ENCODE measurements around the gene IFI27L1.

IFI27L1 gene

GRCh38 chr14:94121485-94121884 is 40.4 kb downstream of the IFI27L1 start:
- H3K27ac ChIP-seq: no peak overlapping the region
- TF ChIP-seq CTCF (IDR thresholded peaks at IDR 0.05) (no peak), ZFX (IDR thresholded peaks at IDR 0.05; ENCODE audit: borderline replicate concordance) (no peak)

- no peak overlapping the region for H3K27ac ChIP-seq
Observed at GRCh38 chr14:94122438-94122837, 41.3 kb downstream of the IFI27L1 start.

GRCh38 chr14:94123296-94123695 is 42.2 kb downstream of the IFI27L1 start:
- no peak overlapping the region for H3K27ac ChIP-seq
- TF ChIP-seq ZFX (IDR thresholded peaks at IDR 0.05; ENCODE audit: borderline replicate concordance) (no peak), CTCF (IDR thresholded peaks at IDR 0.05) (no peak)

More at GRCh38 chr14:94122438-94122837, 41.3 kb downstream of the IFI27L1 start:
- TF ChIP-seq ZFX (IDR thresholded peaks at IDR 0.05; ENCODE audit: borderline replicate concordance) (no peak), CTCF (IDR thresholded peaks at IDR 0.05) (no peak)

GRCh38 chr14:94123868-94124267 is 42.8 kb downstream of the IFI27L1 start:
- H3K27ac ChIP-seq: no peak overlapping the region
- TF ChIP-seq CTCF (IDR thresholded peaks at IDR 0.05): no peak
- TF ChIP-seq ZFX (IDR thresholded peaks at IDR 0.05; ENCODE audit: borderline replicate concordance): no peak

- no peak overlapping the region for H3K27ac ChIP-seq
- TF ChIP-seq ZFX (IDR thresholded peaks at IDR 0.05; ENCODE audit: borderline replicate concordance) (no peak), CTCF (IDR thresholded peaks at IDR 0.05) (no peak)
Observed at GRCh38 chr14:94124582-94125377, 43.7 kb downstream of the IFI27L1 start.

GRCh38 chr14:94125659-94126418 is 44.7 kb downstream of the IFI27L1 start:
- no peak overlapping the region for H3K27ac ChIP-seq
- TF ChIP-seq CTCF (IDR thresholded peaks at IDR 0.05): no peak
- no peak for TF ChIP-seq ZFX (IDR thresholded peaks at IDR 0.05; ENCODE audit: borderline replicate concordance)

GRCh38 chr14:94126419-94126677 is 45.2 kb downstream of the IFI27L1 start:
- no peak overlapping the region for H3K27ac ChIP-seq
- no peak for TF ChIP-seq CTCF (IDR thresholded peaks at IDR 0.05)
- TF ChIP-seq ZFX (IDR thresholded peaks at IDR 0.05; ENCODE audit: borderline replicate concordance): no peak
